Measurements from ENCODE around the gene SRXN1.

The SRXN1 gene

GRCh38 chr20:650281-650680 is 2.7 kb downstream of the SRXN1 start:
- no peak for TF ChIP-seq CTCF (IDR thresholded peaks at IDR 0.05; ENCODE audit: insufficient read depth, low read depth, low read length, missing control alignments)
- H3K4me3 ChIP-seq (ENCODE audit: low read depth, low read length): no peak overlapping the region
- no peak for DNase-seq (ENCODE audit: low read depth)

GRCh38 chr20:647479-648019 is 5.5 kb downstream of the SRXN1 start:
- TF ChIP-seq CTCF (IDR thresholded peaks at IDR 0.05; ENCODE audit: insufficient read depth, low read depth, low read length, missing control alignments): no peak
- no peak overlapping the region for H3K4me3 ChIP-seq (ENCODE audit: low read depth, low read length)
- DNase-seq (ENCODE audit: low read depth): no peak

GRCh38 chr20:646868-647233 is 6.1 kb downstream of the SRXN1 start:
- TF ChIP-seq CTCF (IDR thresholded peaks at IDR 0.05; ENCODE audit: insufficient read depth, low read depth, low read length, missing control alignments): no peak
- H3K4me3 ChIP-seq (ENCODE audit: low read depth, low read length): no peak overlapping the region
- no peak for DNase-seq (ENCODE audit: low read depth)

GRCh38 chr20:646107-646867 is 6.7 kb downstream of the SRXN1 start:
- H3K4me3 ChIP-seq (ENCODE audit: low read depth, low read length): no peak overlapping the region
- TF ChIP-seq CTCF (IDR thresholded peaks at IDR 0.05; ENCODE audit: insufficient read depth, low read depth, low read length, missing control alignments): no peak
- DNase-seq (ENCODE audit: low read depth): no peak

GRCh38 chr20:645318-646106 is 7.5 kb downstream of the SRXN1 start:
- no peak overlapping the region for H3K4me3 ChIP-seq (ENCODE audit: low read depth, low read length)
- DNase-seq (ENCODE audit: low read depth): peak; percentile 82
- peak; percentile 97 for TF ChIP-seq CTCF (IDR thresholded peaks at IDR 0.05; ENCODE audit: insufficient read depth, low read depth, low read length, missing control alignments)

GRCh38 chr20:644692-645317 is 8.2 kb downstream of the SRXN1 start:
- DNase-seq (ENCODE audit: low read depth): no peak
- no peak for TF ChIP-seq CTCF (IDR thresholded peaks at IDR 0.05; ENCODE audit: insufficient read depth, low read depth, low read length, missing control alignments)
- H3K4me3 ChIP-seq (ENCODE audit: low read depth, low read length): no peak overlapping the region

All from GM12865 (cell line).